Adipose tissue (tissue), 3 donors: ENCODE results near the gene STOML1. TPM values are rescaled to one million over a fixed set of nuclear protein-coding genes. Genes with fewer than 3 reads are reported as not detected.
"Not testable (repeated sequence)": the region's sequence is repeated elsewhere in the genome, so short reads cannot be mapped to it uniquely, and the experiment has no call there.

Experiments used
- H3K27ac ChIP-seq: one replicate; pipeline ENCODE4 v1.5.1; 2013; ENCODE audit warnings: low read depth, low read length
- WGBS, 3 donors: extraction: QIAGEN DNeasy Blood & Tissue Kit; methylation state at CpG; one replicate each; pipeline ENCODE4 v1.1.7; 2013; 5-methylcytosine and 5-hydroxymethylcytosine counted together
- polyA plus RNA-seq, 3 donors: library from polyadenylated mRNA; stranded (reverse); fragments of 200-250 nt; gene quantifications; one replicate each; pipeline ENCODE4 v1.2.3, GENCODE V29; 2013
- donor health status: healthy with polysubstance abuse.
- donor health status: Bipolar disorder and iron deficiency.
- donor health status: healthy.

The STOML1 gene
- polyA plus RNA-seq, 3 donors = 10.3 to 17.6 (median 14.4) TPM

DNA sequence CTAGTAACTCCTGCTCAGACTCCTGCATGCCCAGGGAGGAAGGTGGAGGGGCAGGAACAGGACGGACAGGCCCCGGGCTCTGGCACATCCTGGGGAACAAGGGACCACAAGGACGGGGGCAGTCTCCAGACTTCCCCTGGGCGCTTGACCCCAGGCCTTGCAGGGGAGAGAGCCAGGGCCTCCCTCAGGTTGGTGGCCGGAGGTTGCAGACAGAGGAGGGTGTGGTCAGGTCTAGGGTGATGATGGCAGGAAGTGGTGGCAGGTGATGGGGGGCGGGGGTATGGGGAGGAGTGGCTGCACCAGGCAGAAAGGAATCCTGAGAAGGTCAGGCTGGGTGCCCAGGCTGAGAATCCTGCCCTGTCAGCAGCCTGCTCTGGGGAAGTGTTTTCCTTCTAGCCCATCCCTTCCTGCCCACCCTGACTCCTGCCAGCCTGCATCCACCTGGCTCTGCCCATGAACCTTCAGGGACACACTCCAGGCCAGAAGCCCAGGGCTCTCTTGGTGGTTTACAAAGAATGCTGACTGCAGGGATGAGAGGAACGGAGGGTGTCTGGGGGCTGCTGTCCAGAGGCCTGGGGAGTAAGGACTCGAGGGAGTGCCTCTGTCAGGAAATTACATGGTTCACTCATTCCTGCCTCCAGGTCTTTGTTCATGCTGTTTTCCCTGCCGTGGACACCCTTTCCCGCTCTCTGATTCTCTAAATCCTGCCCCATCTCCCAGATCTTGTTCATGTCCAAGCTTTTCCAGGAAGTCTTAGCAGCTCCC lies 50.0 kb downstream of the STOML1 start:
- H3K27ac ChIP-seq = no peak overlapping the region
- 71 to 89% (median 71%) methylated on average over 10 of the region's 10 CpGs for WGBS, 3 donors

DNA sequence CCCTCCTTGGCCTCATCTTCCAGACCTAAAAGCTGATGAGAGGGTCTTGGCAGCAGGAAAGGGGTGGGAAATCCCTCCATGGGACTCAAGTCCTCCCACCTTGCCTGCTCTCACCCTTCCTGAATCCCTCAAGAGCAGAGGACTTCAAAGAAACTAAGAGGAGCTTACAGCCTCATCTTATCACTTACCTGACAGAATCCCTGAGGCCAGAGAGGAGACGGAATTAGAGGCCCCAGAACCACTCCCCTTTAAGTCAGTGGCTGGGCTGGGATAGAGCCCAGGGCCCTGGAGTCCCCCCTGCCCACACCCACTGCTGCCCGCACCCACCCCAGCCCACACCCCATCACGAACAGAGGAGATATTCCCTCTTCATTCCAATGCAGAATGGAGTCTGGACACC lies 50.6 kb downstream of the STOML1 start:
- H3K27ac ChIP-seq = no peak overlapping the region
- WGBS, 3 donors = 73 to 91% (median 86%) methylated on average over 3 of the region's 3 CpGs

DNA sequence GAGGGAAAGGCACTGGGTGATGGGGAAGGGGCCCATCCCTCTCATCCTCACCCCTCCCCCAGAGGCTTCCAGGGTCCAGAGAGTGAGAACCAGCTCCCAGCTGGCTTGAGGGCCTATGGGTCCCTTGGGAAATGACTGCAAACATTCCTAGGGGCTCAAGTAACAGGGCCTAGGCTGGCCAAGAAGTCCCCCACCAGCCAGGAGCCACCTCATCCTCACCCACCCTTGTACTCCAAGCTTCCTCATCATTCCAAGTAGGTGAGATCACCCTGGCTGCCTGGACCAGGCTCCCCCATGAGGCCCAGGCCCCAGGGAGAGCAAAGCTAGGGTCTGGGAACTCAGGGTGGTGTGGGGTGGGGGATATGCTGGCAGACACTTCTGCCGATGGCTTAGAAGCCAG lies 51.1 kb downstream of the STOML1 start:
- no peak overlapping the region for H3K27ac ChIP-seq
- 73 to 100% (median 100%) methylated on average over 1 of the region's 1 CpG for WGBS, 3 donors

DNA sequence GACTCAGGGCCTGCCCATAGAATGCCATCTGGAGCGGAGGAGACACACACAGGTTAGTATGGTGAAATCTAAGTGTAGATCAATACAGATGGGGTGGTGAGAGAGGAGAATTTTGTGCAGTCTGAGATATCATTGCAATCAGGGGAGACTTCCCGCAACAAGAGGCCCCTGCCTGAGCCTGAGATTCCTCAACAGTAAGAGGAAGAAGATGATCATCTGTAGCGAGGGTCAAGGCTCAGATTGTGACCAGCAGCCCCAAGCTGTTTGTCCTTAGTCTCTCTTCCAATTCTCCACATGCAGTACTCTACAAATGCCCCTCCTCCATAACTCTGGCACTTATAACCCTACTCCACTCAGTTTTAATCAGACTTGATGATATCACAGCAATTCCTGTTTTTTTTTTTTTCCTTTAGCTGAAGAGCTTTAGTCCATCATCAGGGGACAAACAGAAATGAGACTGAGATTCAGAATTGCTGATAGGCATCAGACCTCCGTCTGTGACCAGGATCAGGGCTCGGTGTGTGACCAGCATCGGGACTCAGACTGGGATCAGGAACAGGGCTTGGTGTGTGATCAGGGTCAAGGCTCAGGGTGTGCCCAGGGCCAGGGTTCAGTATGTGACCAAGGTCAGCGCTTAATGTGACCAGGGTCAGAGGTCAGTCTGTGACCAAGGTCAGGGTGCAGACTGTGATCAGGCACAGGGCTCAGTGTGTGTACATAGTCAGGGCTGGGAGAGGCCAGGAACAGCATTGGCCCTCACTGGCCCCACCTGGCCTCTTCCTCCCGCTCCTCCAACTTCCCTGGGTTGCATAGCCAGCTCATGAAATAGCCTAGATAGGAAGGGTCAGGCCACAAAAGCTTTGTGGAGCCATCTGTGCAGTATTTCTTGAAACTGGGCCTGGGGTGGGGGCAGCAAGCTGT lies 51.8 kb downstream of the STOML1 start:
- 77 to 86% (median 86%) methylated on average over 8 of the region's 8 CpGs for WGBS, 3 donors
- no peak overlapping the region for H3K27ac ChIP-seq

DNA sequence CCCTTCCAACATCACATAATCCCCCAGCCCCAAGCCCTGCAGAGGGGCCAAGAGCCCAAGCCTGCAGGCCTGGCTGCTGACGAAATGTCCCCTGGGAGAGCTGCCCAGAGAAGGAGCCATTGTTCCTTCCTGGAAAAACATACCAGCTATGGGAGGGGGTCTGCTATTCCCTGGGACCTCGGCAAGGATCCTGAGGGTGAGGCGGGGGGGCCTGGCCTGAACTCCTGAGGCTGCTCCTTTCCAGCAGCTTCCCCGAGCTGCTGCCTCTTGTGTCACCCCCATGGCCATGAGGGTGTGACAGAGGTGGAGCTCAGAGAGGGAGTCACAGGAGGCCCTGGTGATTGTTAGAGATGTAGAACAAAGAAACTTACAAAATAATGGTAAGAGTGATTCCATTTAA lies 53.0 kb downstream of the STOML1 start:
- no peak overlapping the region for H3K27ac ChIP-seq
- WGBS, 3 donors = 77 to 82% (median 77%) methylated on average over 4 of the region's 4 CpGs

DNA sequence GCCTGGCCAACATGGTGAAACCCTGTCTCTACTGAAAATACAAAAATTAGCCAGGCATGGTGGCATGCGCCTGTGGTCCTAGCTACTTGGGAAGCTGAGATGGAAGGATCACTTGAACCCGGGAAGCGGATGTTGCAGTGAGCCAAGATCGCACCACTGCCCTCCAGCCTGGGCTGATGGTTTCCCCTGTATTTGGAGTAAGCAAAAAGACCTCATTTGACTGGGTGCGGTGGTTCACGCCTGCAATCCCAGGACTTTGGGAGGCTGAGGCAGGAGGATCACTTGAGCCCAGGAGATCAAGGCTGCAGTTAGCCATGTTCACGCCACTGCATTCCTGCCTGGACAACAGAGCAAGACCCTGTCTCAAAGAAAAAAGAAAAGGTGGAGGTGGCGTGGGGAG lies 53.6 kb downstream of the STOML1 start:
- 95 to 97% (median 97%) methylated on average over 8 of the region's 8 CpGs for WGBS, 3 donors
- not testable (repeated sequence) for H3K27ac ChIP-seq

DNA sequence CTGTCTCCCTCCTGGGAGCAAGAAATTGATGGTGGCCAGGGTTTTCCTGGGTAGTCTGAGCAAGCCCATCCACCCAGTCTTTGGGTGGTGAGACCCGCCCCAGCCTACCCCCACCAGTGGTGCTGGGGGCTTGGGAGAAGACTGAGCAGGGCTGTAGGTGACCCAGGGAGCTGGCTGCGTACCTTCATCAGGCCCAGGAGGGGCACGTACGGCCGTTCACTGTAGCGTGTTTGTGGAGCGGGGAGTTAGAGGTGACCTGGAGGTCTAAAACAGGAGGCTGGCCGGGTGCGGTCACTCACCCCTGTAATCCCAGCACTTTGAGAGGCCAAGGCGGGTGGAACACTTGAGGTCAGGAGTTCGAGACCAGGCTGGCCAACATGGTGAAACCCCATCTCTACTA lies 54.4 kb downstream of the STOML1 start:
- 96 to 99% (median 98%) methylated on average over 11 of the region's 11 CpGs for WGBS, 3 donors

DNA sequence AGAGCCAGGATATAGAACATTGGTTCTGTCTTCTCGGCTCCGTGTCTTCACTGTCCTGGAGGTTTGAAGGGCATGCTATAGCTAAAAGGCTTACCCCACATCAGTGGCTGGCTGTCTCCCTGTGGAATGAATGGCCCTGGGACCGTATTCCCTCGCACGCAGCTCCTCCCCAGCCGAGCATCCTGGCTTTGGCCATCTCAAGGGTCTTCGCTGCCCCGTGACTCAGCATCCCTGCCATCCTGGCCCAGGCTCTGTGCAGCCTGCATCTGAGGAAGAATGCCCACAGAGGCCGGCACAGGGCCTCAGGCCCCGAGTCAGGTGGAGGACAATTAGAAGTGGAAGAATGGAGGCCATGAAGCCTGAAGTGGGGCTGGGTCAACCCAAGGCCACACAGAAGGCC lies 54.8 kb downstream of the STOML1 start:
- no peak overlapping the region for H3K27ac ChIP-seq
- WGBS, 3 donors = 75 to 85% (median 77%) methylated on average over 9 to 10 of the region's 10 CpGs

More for the DNA sequence above, 54.4 kb downstream of the STOML1 start:
- H3K27ac ChIP-seq = no peak overlapping the region

DNA sequence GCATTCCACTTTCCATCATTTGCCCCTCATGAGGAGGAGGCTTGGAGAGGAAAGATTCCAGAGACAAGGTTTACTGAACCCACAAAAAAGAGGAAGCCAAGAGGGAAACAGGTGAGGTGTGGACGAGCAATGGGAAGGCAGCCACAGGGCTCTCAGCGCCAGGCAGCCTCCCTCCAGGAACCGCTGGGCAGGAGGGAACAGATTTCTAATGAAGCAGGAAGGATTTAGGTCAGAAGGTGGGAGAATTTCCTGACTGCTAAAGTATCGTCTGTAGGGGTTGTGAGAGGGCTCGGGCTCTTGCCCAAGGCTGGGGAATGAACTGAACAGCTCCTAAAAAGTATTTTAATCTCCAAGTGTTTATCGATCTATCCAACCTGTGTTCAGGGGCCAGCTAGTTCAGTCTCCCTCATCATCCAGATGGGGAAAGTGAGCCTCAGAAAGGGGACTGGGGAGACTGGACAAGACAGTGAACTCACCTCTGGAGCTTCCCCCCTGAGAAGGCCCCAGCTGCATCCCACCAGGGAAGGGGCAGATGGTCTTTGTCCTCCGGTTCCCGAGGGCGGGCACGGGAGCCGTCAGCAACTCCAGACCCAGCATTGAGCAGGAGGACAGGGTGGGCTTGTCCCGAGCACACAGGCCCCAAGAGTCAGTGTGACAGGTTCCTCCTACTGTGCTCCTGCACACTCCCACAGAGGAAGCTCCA lies 55.4 kb downstream of the STOML1 start:
- WGBS, 3 donors = 57 to 73% (median 59%) methylated on average over 12 of the region's 12 CpGs
- H3K27ac ChIP-seq = no peak overlapping the region

DNA sequence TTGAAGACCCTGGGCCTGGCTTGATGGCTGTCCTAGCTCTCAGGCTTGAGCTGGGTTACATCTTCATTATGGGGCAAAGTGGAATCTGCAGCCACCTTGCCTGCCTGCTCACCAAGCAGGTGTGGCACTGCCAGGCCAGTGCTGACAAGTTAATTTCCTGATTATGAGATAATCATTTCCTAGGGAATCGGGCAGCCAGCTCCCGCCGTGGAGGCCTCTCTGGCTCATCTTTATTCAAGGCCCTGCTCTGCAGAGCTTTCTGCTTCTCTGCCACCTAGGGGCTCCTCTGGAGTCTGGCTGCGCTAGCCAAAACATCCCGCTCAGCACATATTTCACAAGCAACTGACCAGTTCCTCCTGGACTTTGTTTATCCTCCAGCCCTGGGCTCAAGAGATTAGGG lies 55.9 kb downstream of the STOML1 start:
- H3K27ac ChIP-seq = no peak overlapping the region
- WGBS, 3 donors = 34 to 54% (median 38%) methylated on average over 5 of the region's 5 CpGs

DNA sequence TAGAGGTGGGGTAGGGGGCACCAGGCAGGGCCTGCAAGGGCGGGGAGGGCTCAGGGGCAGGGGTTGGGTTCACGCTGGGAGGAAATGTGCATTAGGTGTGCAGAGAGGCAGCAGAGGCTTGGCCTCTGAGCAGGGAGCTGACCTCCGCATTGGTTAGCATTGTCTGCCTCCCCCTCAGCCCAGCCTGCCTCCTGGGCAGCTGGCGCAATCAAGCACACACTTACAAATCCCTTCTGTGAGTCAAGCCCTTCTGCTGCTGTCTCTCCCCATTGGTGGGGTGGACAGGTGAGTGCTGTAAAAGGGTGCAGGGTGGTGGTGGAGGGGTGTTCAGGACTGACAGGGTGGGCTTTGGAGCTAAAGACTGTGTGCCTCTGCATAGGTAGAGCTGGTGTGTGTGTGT lies 56.5 kb downstream of the STOML1 start:
- H3K27ac ChIP-seq = no peak overlapping the region
- 86 to 100% (median 94%) methylated on average over 3 to 4 of the region's 4 CpGs for WGBS, 3 donors

DNA sequence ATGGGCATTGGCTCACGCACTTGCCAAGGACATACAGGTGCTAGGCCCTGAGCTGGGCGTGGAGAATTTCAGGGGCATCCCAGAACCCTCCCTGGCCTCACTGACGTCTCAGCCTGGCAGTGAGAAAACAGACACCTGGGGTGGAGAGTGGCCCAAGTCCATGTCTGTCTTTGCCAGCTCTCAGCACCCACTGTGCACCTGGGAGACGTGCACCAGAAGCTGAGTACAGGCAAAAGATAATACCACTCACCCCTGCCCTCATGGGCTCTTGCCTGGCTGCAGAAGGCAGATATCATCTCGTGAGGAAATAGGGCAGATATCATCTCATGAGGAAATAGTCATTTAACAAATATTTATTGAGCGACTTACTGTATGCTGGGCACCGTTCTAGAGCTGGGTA lies 57.8 kb downstream of the STOML1 start:
- WGBS, 3 donors = 49 to 70% (median 69%) methylated on average over 7 of the region's 7 CpGs
- H3K27ac ChIP-seq = no peak overlapping the region

DNA sequence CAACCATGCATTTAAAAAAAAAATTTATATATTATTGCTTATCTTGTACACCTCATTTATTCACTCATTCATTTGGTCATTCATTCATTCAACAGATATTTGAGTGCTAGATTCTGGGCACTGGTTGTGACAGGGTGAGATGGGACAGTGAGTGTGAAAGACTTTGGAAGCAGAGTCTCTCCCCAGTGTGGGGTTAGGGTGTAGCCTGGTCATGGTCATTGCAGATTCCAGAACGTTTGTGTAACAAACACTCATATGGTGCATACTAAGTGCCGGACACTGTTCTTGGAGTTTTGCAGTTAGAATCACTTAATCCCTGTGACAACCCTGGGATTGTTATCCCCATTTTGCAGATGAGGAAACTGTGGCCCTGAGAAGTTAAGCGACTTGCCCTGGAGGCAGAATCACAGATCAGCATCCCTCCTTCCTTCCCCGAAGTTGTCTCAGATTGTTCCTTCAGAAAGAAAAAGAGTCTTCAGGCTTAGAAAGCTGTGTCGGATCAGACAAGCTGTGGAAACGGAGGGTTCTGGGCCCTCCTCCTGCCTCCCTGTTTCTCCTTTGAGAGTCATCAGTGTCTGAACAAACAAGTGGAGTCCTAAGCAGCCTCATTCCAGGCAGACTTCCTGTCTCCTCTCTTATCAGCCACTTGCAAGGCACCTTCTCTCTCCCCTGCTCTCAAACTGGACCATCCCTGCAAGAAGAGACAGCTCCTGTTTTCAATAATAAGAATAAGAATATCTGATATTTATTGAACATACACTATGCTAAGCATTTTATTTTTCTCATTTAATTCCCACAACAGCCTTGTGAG lies 59.5 kb downstream of the STOML1 start:
- no peak overlapping the region for H3K27ac ChIP-seq
- WGBS, 3 donors = 49 to 84% (median 62%) methylated on average over 6 of the region's 6 CpGs

DNA sequence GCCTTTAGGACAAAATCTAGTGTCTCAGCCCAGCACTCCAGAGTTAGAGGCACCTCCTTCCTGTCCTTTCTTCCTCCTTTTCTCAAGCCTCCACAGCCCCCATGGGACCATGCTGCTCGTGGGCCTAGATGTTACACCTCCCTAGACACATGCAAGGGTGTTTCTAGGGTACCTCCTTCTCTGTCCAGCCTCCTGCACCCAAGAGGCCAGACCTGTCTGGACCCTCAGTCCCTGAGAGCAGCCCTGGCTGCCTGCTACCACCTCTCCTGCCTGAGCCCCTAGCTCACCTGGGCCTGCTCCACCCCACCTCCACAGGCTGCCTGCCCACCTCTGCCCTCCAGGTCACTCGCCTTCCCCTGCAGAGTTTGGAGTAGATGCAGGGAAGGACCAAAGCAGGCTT lies 60.7 kb downstream of the STOML1 start:
- WGBS, 3 donors = 58 to 62% (median 59%) methylated on average over 2 of the region's 2 CpGs
- H3K27ac ChIP-seq = no peak overlapping the region

DNA sequence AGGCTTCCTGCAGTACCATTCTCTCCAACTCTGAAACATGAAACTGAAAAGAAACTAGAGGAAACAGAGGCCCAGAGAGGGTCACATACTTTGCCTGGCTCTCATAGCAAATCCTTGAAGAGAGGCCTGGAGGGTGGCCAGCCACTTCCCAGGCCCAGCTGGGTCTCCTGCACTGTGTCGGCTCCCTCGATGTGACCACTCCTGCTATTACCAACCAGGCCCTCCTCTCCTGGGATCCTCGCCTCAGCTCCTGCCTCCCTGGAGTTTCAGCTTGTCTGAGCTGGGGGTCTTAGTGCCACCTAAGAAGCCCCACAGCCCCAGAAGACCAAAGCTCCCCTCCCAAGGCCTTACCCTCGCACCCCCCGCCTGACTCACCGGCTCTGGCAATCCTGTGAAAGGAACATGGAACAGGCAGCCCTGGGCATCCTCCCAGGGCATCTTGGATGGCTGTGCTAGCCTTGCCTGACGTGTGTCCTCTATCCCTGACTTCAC lies 61.3 kb downstream of the STOML1 start:
- H3K27ac ChIP-seq = no peak overlapping the region
- WGBS, 3 donors = 69 to 86% (median 74%) methylated on average over 7 of the region's 7 CpGs

DNA sequence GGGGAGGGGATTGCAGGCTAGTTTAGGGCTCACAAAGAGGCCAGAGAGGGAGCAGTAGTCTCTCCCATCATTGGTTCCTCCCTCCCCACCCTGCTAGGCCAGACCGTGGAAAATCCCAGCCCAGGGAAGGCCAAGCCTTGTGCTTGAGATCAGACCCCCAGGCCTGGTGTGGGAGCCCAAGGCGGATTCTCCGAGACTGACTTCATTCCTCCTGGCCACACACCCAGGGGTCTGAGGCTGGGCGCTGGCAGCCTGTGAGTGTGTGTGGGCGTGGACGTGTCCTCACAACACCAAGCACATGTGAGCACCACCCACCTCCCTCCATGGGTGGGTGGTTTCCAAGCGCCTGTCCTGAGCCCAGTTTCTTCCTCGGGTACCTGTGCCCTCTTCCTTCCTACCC lies 61.7 kb downstream of the STOML1 start:
- H3K27ac ChIP-seq = no peak overlapping the region
- 62 to 78% (median 74%) methylated on average over 8 of the region's 8 CpGs for WGBS, 3 donors

DNA sequence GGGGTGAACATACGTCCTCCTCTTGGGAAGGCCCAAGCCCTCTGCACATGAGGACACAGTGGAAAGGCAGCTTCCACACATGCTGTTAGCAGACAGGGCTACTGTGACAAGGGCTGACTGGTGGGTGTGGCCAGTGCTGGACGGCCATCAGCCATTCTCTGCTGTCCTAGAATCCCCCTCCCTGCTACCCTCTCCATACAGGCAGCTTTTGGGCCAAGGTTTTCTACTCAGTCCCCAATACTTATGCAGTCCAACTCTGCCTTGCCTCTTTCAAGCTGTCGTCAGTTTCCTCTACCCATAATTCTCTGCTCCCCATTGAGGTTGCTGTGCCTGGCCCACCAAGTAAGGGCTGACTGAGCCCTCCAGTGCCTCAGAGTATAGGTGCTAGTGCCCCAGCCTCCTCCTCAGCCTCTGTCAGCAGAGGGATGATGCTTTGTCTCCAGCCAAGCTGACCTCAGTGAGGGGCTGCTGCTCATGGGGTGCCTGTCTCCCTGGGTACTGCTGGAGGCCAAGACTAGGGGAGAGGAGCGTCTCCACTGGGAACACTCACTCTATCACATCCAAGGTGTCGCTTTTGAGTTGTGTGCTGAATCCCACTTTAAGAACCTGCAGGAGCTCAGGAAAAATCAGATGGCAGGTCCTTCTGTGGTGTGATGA lies 63.0 kb downstream of the STOML1 start:
- WGBS, 3 donors = 58 to 66% (median 64%) methylated on average over 5 of the region's 5 CpGs
- no peak overlapping the region for H3K27ac ChIP-seq
